Heart left ventricle (tissue), 16 donors: ENCODE results near the gene EYS. TPM values are rescaled to one million over a fixed set of nuclear protein-coding genes. Genes with fewer than 3 reads are reported as not detected.
"Not testable (repeated sequence)": the region's sequence is repeated elsewhere in the genome, so short reads cannot be mapped to it uniquely, and the experiment has no call there.

Experiments used
- ATAC-seq, 4 donors: fragments of 200-7000 bp; cut with Tn5 transposase; one replicate each; pipeline ENCODE4 v1.9.1; 2020 to 2022; ENCODE audit warnings: moderate library complexity in 4 of 4, mild to moderate bottlenecking in 3 of 4, moderate number of reproducible peaks in 1 of 4
- DNase-seq, 5 donors: peaks; one replicate each; pipeline ENCODE4 v3.0.0-alpha.2; 2020
- H3K27ac ChIP-seq, 12 donors: fragments of 200-600 bp; sonication (generic) in 4 of 12; one replicate each; pipeline versions ENCODE4 v1.5.0 to v1.8.0; 2016 to 2022; ENCODE audit warnings: mild to moderate bottlenecking in 2 of 12
- H3K27me3 ChIP-seq, 9 donors: fragments of 200-600 bp; sonication (generic) in 2 of 9; one replicate each; pipeline versions ENCODE4 v1.5.1 to v1.8.0; 2016 to 2022; ENCODE audit warnings: mild to moderate bottlenecking in 3 of 9
- H3K36me3 ChIP-seq, 9 donors: fragments of 200-600 bp; sonication (generic) in 2 of 9; one replicate each; pipeline versions ENCODE4 v1.5.0 to v1.8.0; 2018 to 2022; ENCODE audit warnings: mild to moderate bottlenecking in 2 of 9
- H3K4me1 ChIP-seq, 12 donors: fragments of 200-600 bp; sonication (generic) in 4 of 12; one replicate each; pipeline versions ENCODE4 v1.5.0 to v1.8.0; 2016 to 2022; ENCODE audit warnings: mild to moderate bottlenecking in 3 of 12
- H3K4me3 ChIP-seq, 12 donors: fragments of 200-600 bp; sonication (generic) in 4 of 12; one replicate each; pipeline versions ENCODE4 v1.5.0 to v1.8.0; 2017 to 2022; ENCODE audit warnings: mild to moderate bottlenecking in 9 of 12, moderate library complexity in 4 of 12
- H3K9me3 ChIP-seq, 12 donors: fragments of 200-600 bp; sonication (generic) in 4 of 12; one replicate each; pipeline versions ENCODE4 v1.5.0 to v1.8.0; 2016 to 2022; ENCODE audit warnings: mild to moderate bottlenecking in 1 of 12
- POLR2A ChIP-seq, 2 donors: fragments of 450-650 bp; IDR thresholded peaks; one replicate each; pipeline ENCODE4 v1.6.1; 2017; ENCODE audit warnings: antibody characterized with exemption in 2 of 2, mild to moderate bottlenecking in 2 of 2, moderate library complexity in 2 of 2
- WGBS, 4 donors: extraction: QIAGEN DNeasy Blood & Tissue Kit in 2 of 4; methylation state at CpG; one replicate each; pipeline versions ENCODE4 v1.1.5 to v1.1.7; 2013 to 2018; 5-methylcytosine and 5-hydroxymethylcytosine counted together
- intact Hi-C, 10 donors: fragments of 100-400 bp; cut with DNase I; formaldehyde crosslinking; loops; one replicate each; pipeline versions ENCODE4 v1.11.1 to v1.14.2; 2022
- polyA plus RNA-seq, 2 donors: library from polyadenylated mRNA; stranded (reverse); fragments of 200-250 nt; gene quantifications; one replicate each; pipeline ENCODE4 v1.2.3, GENCODE V29; 2013
- total RNA-seq, 9 donors: library from RNA; depleted of rRNA in 2 of 9; stranded (reverse); fragments of >200 nt in 2 of 9; fragmentation: NEBNext Ultra II Directional in 3 of 9; extraction: Animal tissue kit (Norgen Biotek cat#: 25700) in 3 of 9; gene quantifications; one replicate each; pipeline versions ENCODE4 v1.1.0 to v1.2.4, GENCODE V29; 2016 to 2023
- TF ChIP-seq, protein P1 (sequence below), 12 donors: fragments of 200-600 bp; sonication (generic) in 4 of 12; IDR thresholded peaks; one replicate each; pipeline versions ENCODE4 v1.5.0 to v1.8.0; 2018 to 2022; ENCODE audit warnings: antibody characterized with exemption in 12 of 12, mild to moderate bottlenecking in 5 of 12
- donor health status: ischemic (EF 13 %, LVEDD 7.1; RV severe dilation, severe dysfunction).
- donor health status: healthy with polysubstance abuse.
- donor health status: DM: no; HTN: yes; CAD: no.
- donor health status: DM: no; HTN: no; CAD: no.
- donor health status: ischemic (EF 25% LVEDD 6.9; RV normal size, moderate dysfunction).
- donor health status: ischemic (EF 25% LVEDD 5.7; RV mildly dilated, moderate dysfunction).
- donor health status: healthy.
- donor health status: DM: yes; HTN: yes; CAD: no.
- donor health status: ischemic (EF 35%, LVEDD 5.7; RV mildly dilated, moderate dysfunction).
- donor health status: nonischemic (EF 11% LVEDD 7.7; RV severe dilation, severe dysfunction).
- donor health status: DM: yes; HTN: yes; CAD: no.
- donor health status: PGD.
- donor health status: ischemic (EF 29% LVEDD 5.4; RV normal size, mild dysfunction).
- donor health status: nonischemic (EF 23%, LVEDD 6.1; RV moderate dilation, normal function).

The EYS gene
- total and polyA plus RNA-seq, 11 donors: 0.07 to 0.27 (median 0.08) TPM; not detected in 8

DNA sequence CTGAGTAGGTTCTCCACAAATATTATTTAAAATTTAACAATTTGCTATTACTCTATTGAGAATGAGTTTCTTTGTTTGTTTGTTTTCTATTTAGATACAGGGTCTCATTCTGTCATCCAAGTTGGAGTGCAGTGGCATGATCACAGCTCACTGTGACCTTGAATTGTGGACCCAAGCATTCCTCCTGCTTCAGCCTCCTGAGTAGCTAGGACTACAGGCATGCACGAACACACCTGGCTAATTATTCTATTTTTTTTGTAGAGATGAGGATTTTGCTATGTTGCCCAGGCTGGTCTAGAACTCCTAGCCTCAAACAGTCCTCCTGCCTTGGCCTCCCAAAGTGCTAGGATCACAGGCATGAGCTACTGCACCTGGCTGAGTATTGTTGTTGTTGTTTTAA, 1949.2 kb downstream of the EYS start:
- H3K27ac ChIP-seq: no peak overlapping the region
- 72 to 83% (median 77%) methylated on average over 1 of the region's 1 CpG for WGBS, 4 donors
- DNase-seq: no peak

DNA sequence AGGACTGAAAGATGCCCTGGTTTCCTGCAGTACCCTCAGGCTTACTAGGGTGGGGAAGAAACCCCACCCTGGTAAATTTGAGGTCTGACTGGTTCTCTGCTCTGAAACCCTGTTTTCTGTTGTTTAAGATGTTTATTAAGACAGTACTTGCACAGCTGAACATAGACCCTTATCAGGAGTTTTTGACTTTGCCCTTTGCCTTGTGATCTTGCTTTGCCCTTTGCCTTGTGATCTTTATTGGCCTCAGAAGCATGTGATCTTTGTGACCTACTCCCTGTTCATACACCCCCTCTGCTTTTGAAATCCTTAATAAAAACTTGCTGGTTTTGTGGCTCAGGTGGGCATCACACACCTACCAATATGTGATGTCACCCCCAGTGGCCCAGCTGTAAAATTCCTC, 1949.8 kb downstream of the EYS start:
- H3K27me3 ChIP-seq, H3K4me1 ChIP-seq, ATAC-seq, DNase-seq, H3K27ac ChIP-seq, H3K36me3 ChIP-seq, intact Hi-C loops, H3K4me3 ChIP-seq: not testable (repeated sequence)
- H3K9me3 ChIP-seq: peaks cover 0 to 20% (median 3%) of the 10 kb centered on the region in 12 donors

More for the DNA sequence above, 1949.2 kb downstream of the EYS start:
- Histone ChIP-seq H3K4me1 (no peaks in the 10 kb centered on the region), H3K4me3 (no peak overlapping the region), H3K36me3 (no peaks in the 10 kb centered on the region), H3K9me3 (peaks cover 0 to 20% (median 3%) of the 10 kb centered on the region in 12 donors), H3K27me3 (no peaks in the 10 kb centered on the region)
- no peak for TF ChIP-seq POLR2A (IDR thresholded peaks at IDR 0.05)
- TF ChIP-seq, protein P1, sequence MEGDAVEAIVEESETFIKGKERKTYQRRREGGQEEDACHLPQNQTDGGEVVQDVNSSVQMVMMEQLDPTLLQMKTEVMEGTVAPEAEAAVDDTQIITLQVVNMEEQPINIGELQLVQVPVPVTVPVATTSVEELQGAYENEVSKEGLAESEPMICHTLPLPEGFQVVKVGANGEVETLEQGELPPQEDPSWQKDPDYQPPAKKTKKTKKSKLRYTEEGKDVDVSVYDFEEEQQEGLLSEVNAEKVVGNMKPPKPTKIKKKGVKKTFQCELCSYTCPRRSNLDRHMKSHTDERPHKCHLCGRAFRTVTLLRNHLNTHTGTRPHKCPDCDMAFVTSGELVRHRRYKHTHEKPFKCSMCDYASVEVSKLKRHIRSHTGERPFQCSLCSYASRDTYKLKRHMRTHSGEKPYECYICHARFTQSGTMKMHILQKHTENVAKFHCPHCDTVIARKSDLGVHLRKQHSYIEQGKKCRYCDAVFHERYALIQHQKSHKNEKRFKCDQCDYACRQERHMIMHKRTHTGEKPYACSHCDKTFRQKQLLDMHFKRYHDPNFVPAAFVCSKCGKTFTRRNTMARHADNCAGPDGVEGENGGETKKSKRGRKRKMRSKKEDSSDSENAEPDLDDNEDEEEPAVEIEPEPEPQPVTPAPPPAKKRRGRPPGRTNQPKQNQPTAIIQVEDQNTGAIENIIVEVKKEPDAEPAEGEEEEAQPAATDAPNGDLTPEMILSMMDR (IDR thresholded peaks at IDR 0.05): no peak
- intact Hi-C loops: no loop called here
- no peak for ATAC-seq

GRCh38 chr6:63750400-63750799, 1956.6 kb downstream of the EYS start:
- Histone ChIP-seq H3K9me3 (peaks cover 0 to 6% (median 0%) of the 10 kb centered on the region in 12 donors), H3K27me3 (no peaks in the 10 kb centered on the region), H3K4me1 (no peaks in the 10 kb centered on the region), H3K36me3 (no peaks in the 10 kb centered on the region), H3K4me3 (no peak overlapping the region), H3K27ac (no peak overlapping the region)
- intact Hi-C loops: no loop called here
- 89 to 95% (median 94%) methylated on average over 2 of the region's 2 CpGs for WGBS, 4 donors
- no peak for DNase-seq
- ATAC-seq: no peak
- TF ChIP-seq, protein P1 (IDR thresholded peaks at IDR 0.05): no peak
- TF ChIP-seq POLR2A (IDR thresholded peaks at IDR 0.05): no peak

DNA sequence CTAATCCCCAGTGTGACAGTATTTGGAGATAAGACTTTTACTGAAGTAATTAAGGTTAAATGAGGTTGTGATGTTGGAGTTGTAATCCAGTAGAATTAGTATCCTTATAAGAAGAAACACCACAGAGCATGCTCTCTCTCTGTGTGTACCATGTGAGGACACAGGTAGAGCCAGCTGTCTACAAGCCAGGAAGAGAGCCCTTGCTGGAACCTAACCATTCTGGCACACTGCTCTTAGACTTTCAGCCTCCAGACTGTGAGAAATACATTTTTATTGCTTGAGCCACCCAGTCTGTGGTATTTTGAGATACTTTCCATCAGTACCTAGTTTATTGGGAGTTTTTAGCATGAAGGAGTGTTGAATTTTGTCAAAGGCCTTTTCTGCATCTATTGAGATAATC, 1961.2 kb downstream of the EYS start:
- no peaks in the 10 kb centered on the region for H3K4me1 ChIP-seq
- peaks cover 0 to 6% (median 0%) of the 10 kb centered on the region in 12 donors for H3K9me3 ChIP-seq
- intact Hi-C loops: no loop called here
- DNase-seq (no peak), ATAC-seq (no peak)
- H3K27ac ChIP-seq: no peak overlapping the region
- TF ChIP-seq, protein P1 (IDR thresholded peaks at IDR 0.05): no peak
- no peak for TF ChIP-seq POLR2A (IDR thresholded peaks at IDR 0.05)
- H3K27me3 ChIP-seq: no peaks in the 10 kb centered on the region
- no peak overlapping the region for H3K4me3 ChIP-seq
- H3K36me3 ChIP-seq: no peaks in the 10 kb centered on the region

DNA sequence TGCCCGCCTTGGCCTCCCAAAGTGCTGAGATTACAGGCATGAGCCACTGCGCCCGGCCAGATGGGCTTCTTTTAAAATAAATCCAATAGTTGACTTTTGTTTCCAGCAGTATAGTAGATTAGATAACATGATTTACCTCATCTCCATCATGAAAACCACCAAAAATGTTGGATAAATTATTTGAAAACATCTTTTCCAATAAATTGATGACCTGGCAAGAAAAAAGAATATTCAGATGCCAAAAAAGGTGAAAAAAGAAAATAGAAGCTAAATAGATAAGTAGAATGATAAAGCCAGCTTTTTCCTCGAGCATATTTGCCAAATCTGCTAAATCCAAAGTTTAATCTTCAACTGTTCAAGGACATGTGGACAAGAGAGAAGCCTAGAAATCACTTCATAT, 1962.2 kb downstream of the EYS start:
- H3K9me3 ChIP-seq: peaks cover 0 to 6% (median 0%) of the 10 kb centered on the region in 12 donors
- no peaks in the 10 kb centered on the region for H3K27me3 ChIP-seq
- no peaks in the 10 kb centered on the region for H3K36me3 ChIP-seq
- TF ChIP-seq, protein P1 (IDR thresholded peaks at IDR 0.05): no peak
- TF ChIP-seq POLR2A (IDR thresholded peaks at IDR 0.05): no peak
- no peaks in the 10 kb centered on the region for H3K4me1 ChIP-seq
- DNase-seq (no peak), ATAC-seq (no peak)
- WGBS, 4 donors: 79 to 84% (median 83%) methylated on average over 4 of the region's 4 CpGs
- H3K27ac ChIP-seq: no peak overlapping the region
- intact Hi-C loops: no loop called here
- H3K4me3 ChIP-seq: no peak overlapping the region
